Astrocyte (in vitro differentiated cells and primary cell): ENCODE results near the gene GGT5. TPM values are rescaled to one million over a fixed set of nuclear protein-coding genes. Genes with fewer than 3 reads are reported as not detected.

ENCODE experiments used
- DNase-seq: peaks from one replicate; pipeline ENCODE4 v3.0.0-alpha.2; 2010; ENCODE audit warnings: low read depth
- FAIRE-seq: peaks from 2 replicates; lab custom pipeline; 2011; peaks lifted over from hg19 to GRCh38; lab: Jason Lieb, UNC
- H2AFZ ChIP-seq: 2 replicates; pipeline ENCODE4 v1.6.0; 2012; ENCODE audit warnings: low read depth, low read length, inconsistent platforms
- H3K27ac ChIP-seq: 2 replicates; pipeline ENCODE4 v1.5.1; 2011; ENCODE audit warnings: low read depth, low read length, inconsistent platforms
- H3K27me3 ChIP-seq: 2 replicates; pipeline ENCODE4 v1.6.0; 2011; ENCODE audit warnings: low read length, inconsistent platforms; ENCODE audit not compliant: insufficient read depth
- H3K36me3 ChIP-seq: 2 replicates; pipeline ENCODE4 v1.5.1; 2011; ENCODE audit warnings: low read length, inconsistent platforms; ENCODE audit not compliant: insufficient read depth
- H3K4me1 ChIP-seq: 2 replicates; pipeline ENCODE4 v1.5.1; 2011; ENCODE audit warnings: low read length, inconsistent platforms; ENCODE audit not compliant: insufficient read depth
- H3K4me2 ChIP-seq: 2 replicates; pipeline ENCODE4 v1.6.0; 2012; ENCODE audit warnings: low read length, inconsistent platforms
- H3K4me3 ChIP-seq: 2 replicates; pipeline ENCODE4 v1.5.1; 2011; ENCODE audit warnings: low read depth, mild to moderate bottlenecking, low read length, inconsistent platforms; ENCODE audit not compliant: insufficient read depth
- H3K79me2 ChIP-seq: 2 replicates; pipeline ENCODE4 v1.6.0; 2012; ENCODE audit warnings: mild to moderate bottlenecking, low read length, inconsistent platforms; ENCODE audit not compliant: insufficient read depth
- H3K9ac ChIP-seq: 2 replicates; pipeline ENCODE4 v1.6.0; 2012; ENCODE audit warnings: mild to moderate bottlenecking, low read length, inconsistent platforms
- H3K9me3 ChIP-seq: 2 replicates; pipeline ENCODE4 v1.5.1; 2012; ENCODE audit warnings: low read depth, mild to moderate bottlenecking, low read length, inconsistent platforms; ENCODE audit not compliant: insufficient read depth
- H4K20me1 ChIP-seq: 2 replicates; pipeline ENCODE4 v1.6.0; 2012; ENCODE audit warnings: low read length, inconsistent platforms; ENCODE audit not compliant: insufficient read depth
- H3K27ac Mint-ChIP-seq: one replicate; pipeline ENCODE4 v1.8.0; 2021; ENCODE audit warnings: mild to moderate bottlenecking, mixed read lengths; ENCODE audit not compliant: unreplicated experiment
- H3K27me3 Mint-ChIP-seq: one replicate; pipeline ENCODE4 v1.8.0; 2021; ENCODE audit warnings: low read depth, mixed read lengths; ENCODE audit not compliant: unreplicated experiment
- H3K36me3 Mint-ChIP-seq: one replicate; pipeline ENCODE4 v1.8.0; 2021; ENCODE audit warnings: low read depth, mixed read lengths; ENCODE audit not compliant: unreplicated experiment
- H3K4me1 Mint-ChIP-seq: one replicate; pipeline ENCODE4 v1.8.0; 2021; ENCODE audit warnings: low read depth, mixed read lengths; ENCODE audit not compliant: unreplicated experiment
- H3K4me3 Mint-ChIP-seq: one replicate; pipeline ENCODE4 v1.8.0; 2021; ENCODE audit warnings: mild to moderate bottlenecking, moderate library complexity, mixed read lengths; ENCODE audit not compliant: unreplicated experiment
- H3K9me3 Mint-ChIP-seq: one replicate; pipeline ENCODE4 v1.8.0; 2021; ENCODE audit warnings: mild to moderate bottlenecking, mixed read lengths; ENCODE audit not compliant: unreplicated experiment
- CTCF ChIP-seq: IDR thresholded peaks from 2 replicates; pipeline ENCODE4 v1.5.1; 2011; ENCODE audit warnings: low read depth, mild to moderate bottlenecking, inconsistent platforms, low read length, moderate library complexity; ENCODE audit not compliant: insufficient read depth
- EZH2 ChIP-seq: IDR thresholded peaks from 2 replicates; pipeline ENCODE4 v1.6.1; 2012; ENCODE audit warnings: mild to moderate bottlenecking, low read length, inconsistent platforms; ENCODE audit not compliant: insufficient read depth
- total RNA-seq: library from RNA; stranded (reverse); gene quantifications from 2 replicates; pipeline ENCODE4 v1.2.1, GENCODE V29; 2021

GGT5 gene
- total RNA-seq, 1 donor from 2014 or later, result 0.64 TPM

- no peaks in the 10 kb centered on the region for H3K9me3 ChIP-seq
- peaks cover 6% of the 10 kb centered on the region for H3K27me3 Mint-ChIP-seq
- no peaks in the 10 kb centered on the region for H3K36me3 ChIP-seq
- H3K9ac ChIP-seq, result no peak overlapping the region
- peaks cover 2% of the 10 kb centered on the region for H3K4me1 ChIP-seq
- no peak overlapping the region for H2AFZ ChIP-seq
- FAIRE-seq, result no peak
- H3K79me2 ChIP-seq, result no peaks in the 10 kb centered on the region
- H3K9me3 Mint-ChIP-seq, result no peaks in the 10 kb centered on the region
- H3K27me3 ChIP-seq, result no peaks in the 10 kb centered on the region
- H3K4me3 ChIP-seq, result no peak overlapping the region
- H3K27ac ChIP-seq, result no peak overlapping the region
- no peak for DNase-seq
- no peak for TF ChIP-seq CTCF
- peaks cover 3% of the 10 kb centered on the region for H3K36me3 Mint-ChIP-seq
- H4K20me1 ChIP-seq, result no peaks in the 10 kb centered on the region
- H3K4me3 Mint-ChIP-seq, result no peak overlapping the region
- H3K27ac Mint-ChIP-seq, result no peak overlapping the region
- peaks cover 1% of the 10 kb centered on the region for H3K4me1 Mint-ChIP-seq
- H3K4me2 ChIP-seq, result no peak overlapping the region
Measured at GRCh38 chr22:24185001-24185500, 59.8 kb downstream of the GGT5 start.

- Histone ChIP-seq H3K79me2 (no peaks in the 10 kb centered on the region), H2AFZ (no peak overlapping the region), H3K27ac (no peak overlapping the region), H3K9me3 (no peaks in the 10 kb centered on the region), H4K20me1 (no peaks in the 10 kb centered on the region), H3K9ac (no peak overlapping the region), H3K27me3 (no peaks in the 10 kb centered on the region), H3K36me3 (no peaks in the 10 kb centered on the region), H3K4me2 (no peak overlapping the region), H3K4me1 (no peaks in the 10 kb centered on the region), H3K4me3 (no peak overlapping the region)
- no peak for DNase-seq
- TF ChIP-seq EZH2, result no peak
- TF ChIP-seq CTCF, result no peak
- Mint-ChIP-seq H3K27me3 (peaks cover 4% of the 10 kb centered on the region), H3K27ac (no peak overlapping the region), H3K9me3 (no peaks in the 10 kb centered on the region), H3K36me3 (peaks cover 3% of the 10 kb centered on the region), H3K4me1 (no peaks in the 10 kb centered on the region), H3K4me3 (no peak overlapping the region)
- FAIRE-seq, result no peak
Measured at GRCh38 chr22:24184057-24184798, 60.7 kb downstream of the GGT5 start.
